Retinal pigment epithelial cell (primary cell): ENCODE results near the gene DDX54.

Experiments
- DNase-seq: peaks from one replicate; pipeline ENCODE4 v3.0.0-alpha.2; 2010; ENCODE audit warnings: low read depth
- H3K4me3 ChIP-seq: 2 replicates; pipeline ENCODE4 v1.5.1; 2011; ENCODE audit warnings: mild to moderate bottlenecking, low read length, control low read depth, moderate library complexity
- CTCF ChIP-seq: conservative IDR thresholded peaks from 2 replicates; pipeline ENCODE4 v1.5.1; 2011; ENCODE audit warnings: low read depth, low read length, control low read depth, inconsistent platforms

DDX54 gene

GRCh38 chr12:113184900-113185179, 438 bp downstream of the DDX54 start:
- peak; percentile 61 for DNase-seq
- no peak for TF ChIP-seq CTCF
- peak overlapping the region; percentile 82 for H3K4me3 ChIP-seq

- no peak for DNase-seq
- peak overlapping the region; percentile 82 for H3K4me3 ChIP-seq
- TF ChIP-seq CTCF: no peak
Observed at GRCh38 chr12:113184098-113184899, 979 bp downstream of the DDX54 start.

GRCh38 chr12:113183030-113183589, 2.2 kb downstream of the DDX54 start:
- no peak for TF ChIP-seq CTCF
- DNase-seq: no peak
- H3K4me3 ChIP-seq: no peak overlapping the region

GRCh38 chr12:113181975-113182374, 3.3 kb downstream of the DDX54 start:
- TF ChIP-seq CTCF: no peak
- DNase-seq: no peak
- H3K4me3 ChIP-seq: no peak overlapping the region

- no peak for TF ChIP-seq CTCF
Observed at GRCh38 chr12:113180333-113180732, 4.9 kb downstream of the DDX54 start.

GRCh38 chr12:113179023-113179422, 6.3 kb downstream of the DDX54 start:
- H3K4me3 ChIP-seq: no peak overlapping the region
- no peak for DNase-seq
- TF ChIP-seq CTCF: no peak

More at GRCh38 chr12:113180333-113180732, 4.9 kb downstream of the DDX54 start:
- H3K4me3 ChIP-seq: no peak overlapping the region
- no peak for DNase-seq
